Pancreas (tissue), 10 donors: ENCODE measurements around the gene CELF1. TPM values are rescaled to one million over a fixed set of nuclear protein-coding genes. Genes with fewer than 3 reads are reported as not detected.

Experiments used
- ATAC-seq, 4 donors: fragments of 200-7000 bp; cut with Tn5 transposase; one replicate each; pipeline versions ENCODE4 v1.8.0 to v1.9.1; 2020; ENCODE audit warnings: mild to moderate bottlenecking in 4 of 4, moderate library complexity in 4 of 4
- DNase-seq, 6 donors: peaks; one replicate each; pipeline ENCODE4 v3.0.0-alpha.2; 2020
- FAIRE-seq: peaks from 2 replicates; lab custom pipeline; 2012; peaks lifted over from hg19 to GRCh38; lab: Jason Lieb, UNC
- H3K27ac ChIP-seq, 4 donors: fragments of 200-600 bp; sonication (generic); 1 replicate in 3 of 4; 2 replicates in 1 of 4; pipeline versions ENCODE4 v1.5.0 to v1.8.0; 2020
- H3K27me3 ChIP-seq, 4 donors: fragments of 200-600 bp; one replicate each; pipeline ENCODE4 v1.8.0; 2021
- H3K36me3 ChIP-seq, 3 donors: fragments of 200-600 bp; sonication (generic) in 1 of 3; one replicate each; pipeline versions ENCODE4 v1.5.0 to v1.8.0; 2020 to 2021
- H3K4me1 ChIP-seq, 3 donors: fragments of 200-600 bp; one replicate each; pipeline ENCODE4 v1.8.0; 2021
- H3K4me3 ChIP-seq, 4 donors: fragments of 200-600 bp; sonication (generic) in 2 of 4; one replicate each; pipeline versions ENCODE4 v1.5.0 to v1.8.0; 2020 to 2021
- H3K9me3 ChIP-seq, 4 donors: fragments of 200-600 bp; one replicate each; pipeline ENCODE4 v1.8.0; 2021
- CTCF ChIP-seq, 4 donors: fragments of 200-600 bp; sonication (generic) in 3 of 4; IDR thresholded peaks; one replicate each; pipeline versions ENCODE4 v1.5.0 to v1.8.0; 2021; ENCODE audit warnings: antibody characterized with exemption in 4 of 4
- WGBS, 2 donors: extraction: QIAGEN DNeasy Blood & Tissue Kit; methylation state at CpG; one replicate each; pipeline ENCODE4 v1.1.7; 2013; 5-methylcytosine and 5-hydroxymethylcytosine counted together
- intact Hi-C, 3 donors: fragments of 100-400 bp; cut with DNase I; formaldehyde crosslinking; loops; one replicate each; pipeline versions ENCODE4 v1.11.1 to v1.14.2; 2022
- polyA plus RNA-seq, 2 donors: library from polyadenylated mRNA; stranded (reverse); fragments of 200-250 nt; gene quantifications; one replicate each; pipeline ENCODE4 v1.2.3, GENCODE V29; 2013
- total RNA-seq, 6 donors: library from RNA; stranded (reverse); fragmentation: NEBNext Ultra II Directional in 4 of 6; extraction: Animal tissue kit (Norgen Biotek cat#: 25700) in 4 of 6; gene quantifications; one replicate each; pipeline versions ENCODE4 v1.2.1 to v1.2.4, GENCODE V29; 2021 to 2023
- donor health status: healthy with polysubstance abuse.
- donor health status: DM: no; HTN: no; CAD: no; lungs with moderate emphysema.
- donor health status: DM: no; HTN: no; CAD: no.
- donor health status: control.
- donor health status: control.
- donor health status: Bipolar disorder and iron deficiency.
- donor health status: DM: yes; HTN: yes; CAD: no.
- donor health status: DM: no; HTN: no; CAD: no.
- donor health status: DM: no; HTN: no; CAD: no.
- donor health status: DM: yes; HTN: yes; CAD: no.

CELF1 gene
- total and polyA plus RNA-seq, 8 donors, result 20.0 to 56.3 (median 35.9) TPM

GRCh38 chr11:47509077-47509536, 43.8 kb downstream of the CELF1 start:
- Histone ChIP-seq H3K4me1 (peaks cover 5 to 25% (median 21%) of the 10 kb centered on the region in 3 donors), H3K27ac (peak overlapping the region in 3 of 4 donors; percentile 51 to 79 (median 73)), H3K36me3 (no peaks in the 10 kb centered on the region), H3K9me3 (no peaks in the 10 kb centered on the region), H3K27me3 (no peaks in the 10 kb centered on the region), H3K4me3 (no peak overlapping the region)
- ATAC-seq, result peak; percentile 90 to 94 (median 92)
- intact Hi-C loops, result no loop called here
- peak in 3 of 6 donors; percentile 35 to 55 (median 49) for DNase-seq
- TF ChIP-seq CTCF (IDR thresholded peaks at IDR 0.05), result no peak
- 15 to 19% methylated on average over 4 of the region's 4 CpGs for WGBS, 2 donors
- no peak for FAIRE-seq

GRCh38 chr11:47508240-47508957, 44.5 kb downstream of the CELF1 start:
- FAIRE-seq, result no peak
- Histone ChIP-seq H3K4me3 (no peak overlapping the region), H3K4me1 (peaks cover 5 to 25% (median 21%) of the 10 kb centered on the region in 3 donors), H3K27me3 (no peaks in the 10 kb centered on the region), H3K9me3 (no peaks in the 10 kb centered on the region), H3K36me3 (no peaks in the 10 kb centered on the region), H3K27ac (peak overlapping the region in 2 of 4 donors; percentile 73 to 79)
- no peak for TF ChIP-seq CTCF (IDR thresholded peaks at IDR 0.05)
- no peak for DNase-seq
- WGBS, 2 donors, result 90% methylated on average over 8 of the region's 8 CpGs
- intact Hi-C loops, result no loop called here
- no peak for ATAC-seq

GRCh38 chr11:47507563-47508239, 45.2 kb downstream of the CELF1 start:
- no peak overlapping the region for H3K27ac ChIP-seq
- H3K27me3 ChIP-seq, result no peaks in the 10 kb centered on the region
- WGBS, 2 donors, result 31 to 39% methylated on average over 1 of the region's 1 CpG
- FAIRE-seq (no peak), DNase-seq (no peak), ATAC-seq (no peak)
- intact Hi-C loops, result no loop called here
- TF ChIP-seq CTCF (IDR thresholded peaks at IDR 0.05), result no peak
- peaks cover 5 to 25% (median 21%) of the 10 kb centered on the region in 3 donors for H3K4me1 ChIP-seq
- no peaks in the 10 kb centered on the region for H3K9me3 ChIP-seq
- no peaks in the 10 kb centered on the region for H3K36me3 ChIP-seq
- H3K4me3 ChIP-seq, result no peak overlapping the region

GRCh38 chr11:47506795-47507562, 46.0 kb downstream of the CELF1 start:
- TF ChIP-seq CTCF (IDR thresholded peaks at IDR 0.05), result no peak
- H3K4me3 ChIP-seq, result no peak overlapping the region
- H3K27me3 ChIP-seq, result no peaks in the 10 kb centered on the region
- no peak for FAIRE-seq
- 69 to 77% methylated on average over 10 of the region's 10 CpGs for WGBS, 2 donors
- no peaks in the 10 kb centered on the region for H3K36me3 ChIP-seq
- intact Hi-C loops, result no loop called here
- H3K9me3 ChIP-seq, result no peaks in the 10 kb centered on the region
- peaks cover 5 to 25% (median 21%) of the 10 kb centered on the region in 3 donors for H3K4me1 ChIP-seq
- DNase-seq, result no peak
- no peak for ATAC-seq
- no peak overlapping the region for H3K27ac ChIP-seq
